NCI-H524 treated with DMSO at 0.1 percent for 48 hours (cell line): Measurements from ENCODE around the gene NPHP4.

ENCODE experiments used
- DNase-seq: peaks from one replicate; lab custom pipeline; 2025; lab: John Stamatoyannopoulos, UW

The NPHP4 gene

DNA sequence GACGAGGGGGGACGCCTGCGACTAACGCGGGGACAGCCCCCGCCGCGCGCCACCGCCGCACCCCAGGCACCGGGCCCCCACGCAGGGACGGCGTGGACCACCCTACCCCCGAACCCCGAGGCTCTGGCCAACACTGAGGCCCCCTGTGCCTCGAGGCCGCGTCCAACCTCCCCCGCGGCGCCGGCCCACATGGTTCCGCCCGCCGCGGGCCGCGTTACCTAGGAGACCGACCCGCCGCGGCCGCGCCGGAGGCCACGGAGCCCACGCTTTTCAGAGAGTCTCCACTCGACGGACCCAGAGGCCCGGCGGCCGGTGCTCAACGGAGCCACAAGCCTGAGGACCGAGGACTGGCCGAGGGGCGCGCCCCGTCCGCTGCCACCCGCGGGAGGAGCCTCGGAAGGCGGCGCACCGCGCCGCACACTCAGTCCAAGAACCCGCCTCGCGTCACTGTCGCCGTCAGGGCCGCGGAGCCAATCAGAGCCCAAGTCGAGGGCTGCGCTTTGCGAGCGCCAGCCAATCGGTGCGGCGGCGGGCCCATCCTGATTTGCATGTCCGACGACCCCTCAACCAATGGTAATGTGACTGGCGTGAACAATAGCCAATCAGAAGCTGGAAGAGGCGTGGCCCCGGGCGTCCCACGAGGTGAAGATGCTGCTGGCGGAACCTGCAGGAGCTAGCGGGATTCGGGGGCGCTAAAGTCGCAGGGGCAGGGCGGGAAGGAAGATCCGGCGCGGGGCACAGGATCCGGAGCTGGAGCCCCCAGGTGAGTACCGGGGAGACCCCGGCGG lies at the start of gene NPHP4:
Gene NPHP4 (minus strand): TSS at position 400 of the 788 bp plus-strand sequence. CDS start 6,136 bp downstream, outside the sequence.
- DNase-seq, result peak; percentile 91

- no peak for DNase-seq
Measured at GRCh38 chr1:6041432-6042062, 49.3 kb upstream of the NPHP4 start.

GRCh38 chr1:6040861-6041415 lies 48.7 kb upstream of the NPHP4 start:
- DNase-seq, result no peak

DNA sequence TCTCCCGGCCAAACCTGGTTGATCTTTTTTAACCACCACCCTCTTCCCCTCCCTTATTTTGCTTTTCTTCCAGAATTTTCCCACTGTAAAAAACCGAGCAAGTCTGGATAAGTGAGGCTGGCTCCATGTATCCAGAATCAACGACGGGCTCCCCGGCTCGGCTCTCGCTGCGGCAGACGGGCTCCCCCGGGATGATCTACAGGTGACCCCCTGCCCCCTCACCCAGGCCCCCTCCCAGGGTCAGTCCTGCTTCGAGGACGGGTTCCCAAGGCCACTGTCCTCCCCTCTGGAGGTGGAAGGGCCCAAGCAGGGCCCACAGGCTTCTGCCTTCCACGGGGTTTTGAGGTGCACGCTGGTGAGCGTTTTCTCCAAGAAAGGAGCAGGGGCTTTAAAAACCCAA lies 48.2 kb upstream of the NPHP4 start:
- DNase-seq, result no peak

DNA sequence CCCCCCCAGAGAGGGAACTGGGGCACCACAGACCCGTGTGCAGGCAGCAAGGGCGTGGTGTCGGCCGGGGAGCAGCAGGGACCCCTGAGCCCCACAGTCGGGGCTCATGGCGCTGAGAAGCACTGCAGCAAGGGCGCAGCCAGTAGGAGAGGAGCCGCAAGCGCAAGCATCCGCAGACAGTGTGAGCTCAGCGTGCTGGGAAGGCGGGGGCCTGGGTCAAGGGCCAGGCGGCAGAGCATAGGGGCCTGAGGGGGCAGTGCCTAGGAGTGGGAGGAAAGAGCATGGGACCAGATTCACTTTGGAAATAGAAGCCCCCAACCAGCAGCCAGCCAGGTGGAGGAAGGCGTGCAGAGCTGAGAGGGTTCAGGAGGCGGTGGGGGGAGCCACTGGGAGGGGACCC lies 46.8 kb upstream of the NPHP4 start:
- no peak for DNase-seq

GRCh38 chr1:6038603-6039002 lies 46.4 kb upstream of the NPHP4 start:
- DNase-seq, result no peak

DNA sequence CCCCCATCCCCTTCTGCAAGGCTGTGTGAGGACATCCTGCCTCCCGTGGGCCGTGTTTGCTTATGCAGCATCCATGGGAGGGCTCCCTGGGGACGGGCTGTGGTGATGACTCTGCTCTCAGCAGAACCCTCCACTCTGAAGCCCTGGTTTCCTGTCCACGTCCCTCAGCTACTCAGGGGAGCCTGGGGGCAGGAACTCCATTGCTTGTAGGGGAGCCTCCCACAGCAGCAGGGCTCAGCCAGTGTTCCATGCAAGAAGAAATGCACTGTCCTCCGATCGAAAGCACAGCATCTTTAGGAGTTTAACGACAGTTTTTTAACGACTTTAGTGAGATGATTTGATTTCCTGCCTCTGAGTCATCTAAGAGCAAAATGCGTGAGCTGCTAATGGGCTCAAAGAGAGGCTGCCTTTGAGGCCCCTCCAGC lies 45.1 kb upstream of the NPHP4 start:
- no peak for DNase-seq

DNA sequence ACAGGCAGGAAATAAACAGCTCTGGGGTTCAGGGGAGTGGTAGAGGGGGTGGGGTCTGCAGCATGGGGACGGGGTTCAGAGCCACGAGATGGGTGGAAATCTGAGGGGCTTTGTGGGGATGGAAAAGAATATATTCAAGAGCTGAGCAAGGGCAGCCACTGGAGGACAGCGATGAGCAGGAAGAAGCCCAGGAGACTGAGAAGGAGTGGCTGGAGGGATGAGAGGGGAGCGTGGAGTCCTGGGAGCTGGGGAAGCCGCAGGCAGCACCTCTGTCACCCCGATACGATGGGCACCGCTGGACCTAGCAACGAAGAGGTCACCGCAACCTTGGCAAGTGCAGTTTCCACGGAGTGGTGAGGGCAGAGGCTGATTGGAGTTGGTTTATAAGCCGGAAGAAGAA lies 43.5 kb upstream of the NPHP4 start:
- DNase-seq, result no peak

DNA sequence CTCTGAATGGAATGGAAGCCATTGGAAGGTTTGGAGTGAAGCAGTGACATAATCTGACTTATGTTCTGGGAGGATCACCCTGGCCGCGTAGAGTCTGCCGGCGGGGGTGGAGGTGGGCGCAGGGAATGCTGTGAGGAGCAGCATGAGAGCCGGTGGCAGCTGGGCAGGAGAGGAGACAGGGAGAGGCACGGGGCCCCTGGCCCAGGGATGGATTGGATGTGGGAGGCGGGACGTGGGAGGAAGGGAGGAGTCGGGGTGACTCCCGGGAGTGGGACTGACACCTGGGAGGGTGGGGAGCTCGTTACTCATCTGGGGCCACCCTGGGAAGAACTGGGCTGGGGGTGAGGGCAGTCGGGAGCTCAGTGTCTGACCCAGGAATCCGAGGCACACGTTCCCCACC lies 43.1 kb upstream of the NPHP4 start:
- DNase-seq, result no peak

GRCh38 chr1:6034750-6035096 lies 42.5 kb upstream of the NPHP4 start:
- DNase-seq, result no peak

DNA sequence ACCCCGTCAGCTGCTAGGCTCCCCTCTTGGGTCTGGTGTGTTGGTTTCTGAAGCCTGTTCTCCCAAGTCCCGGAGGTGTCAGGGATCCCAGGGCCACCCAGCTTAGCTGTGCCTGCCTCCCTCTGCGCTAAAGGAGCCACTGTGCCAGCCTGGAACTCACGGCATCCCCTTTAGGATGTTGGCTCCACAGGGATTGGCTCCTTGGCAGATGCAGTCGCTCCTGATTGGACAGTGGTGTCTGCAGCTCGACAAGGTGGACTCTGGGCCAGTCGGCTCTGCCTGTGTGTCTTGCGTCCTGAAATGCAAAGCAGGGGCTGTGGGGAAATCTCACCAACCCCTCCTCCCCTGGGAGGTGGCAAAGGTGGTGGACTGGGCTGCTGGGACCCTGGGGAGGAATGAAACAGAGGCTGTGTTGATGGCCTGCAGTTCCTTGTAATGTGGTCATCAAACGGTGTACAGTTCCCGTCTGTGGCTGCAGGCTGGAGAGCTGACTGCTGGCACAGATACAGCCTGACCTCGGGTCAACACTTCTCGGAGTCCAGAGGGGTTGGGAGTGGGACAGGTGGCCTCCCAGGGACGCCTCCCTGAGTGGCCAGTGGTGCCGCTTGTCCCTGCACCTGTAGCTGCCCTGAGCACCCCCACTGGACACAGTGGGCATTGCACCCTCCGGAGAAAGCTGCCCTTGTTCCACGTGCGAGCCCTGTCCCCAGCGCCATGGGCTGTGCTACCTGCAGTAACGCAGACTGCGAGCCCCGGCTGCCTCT lies 41.9 kb upstream of the NPHP4 start:
- DNase-seq, result peak; percentile 20

- DNase-seq, result no peak
Measured at GRCh38 chr1:6033124-6033523, 40.9 kb upstream of the NPHP4 start.

DNA sequence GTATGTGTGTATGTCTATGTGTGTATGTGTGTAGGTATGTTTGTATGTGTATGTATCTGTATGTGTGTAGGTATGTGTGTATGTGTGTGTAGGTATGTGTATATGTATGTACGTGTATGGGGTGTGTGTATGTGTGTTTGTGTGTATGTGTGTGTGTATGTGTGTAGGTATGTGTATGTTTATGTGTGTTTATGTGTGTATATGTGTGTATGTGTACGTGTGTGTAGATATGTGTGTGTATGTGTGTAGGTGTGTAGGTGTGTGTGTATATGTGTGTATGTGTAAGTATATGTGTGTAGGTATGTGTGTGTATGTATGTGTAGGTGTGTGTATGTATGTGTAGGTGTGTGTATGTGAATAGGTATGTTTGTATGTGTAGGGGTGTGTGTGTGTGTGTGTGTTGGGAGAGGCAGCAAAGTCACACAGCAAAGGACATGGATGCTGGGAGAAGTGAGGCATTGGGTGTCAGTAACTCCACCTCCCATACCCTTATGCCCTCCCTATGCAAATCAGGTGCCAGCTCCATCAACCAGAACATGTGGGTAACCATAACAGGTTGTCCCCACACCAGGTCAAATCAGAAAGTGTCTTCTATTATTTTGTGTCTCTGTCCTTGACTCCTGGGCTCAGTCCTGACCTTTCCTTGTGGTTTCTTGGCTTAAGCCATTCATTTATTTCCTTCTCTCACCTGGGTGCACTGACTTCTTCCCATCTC lies 38.5 kb upstream of the NPHP4 start:
- no peak for DNase-seq

DNA sequence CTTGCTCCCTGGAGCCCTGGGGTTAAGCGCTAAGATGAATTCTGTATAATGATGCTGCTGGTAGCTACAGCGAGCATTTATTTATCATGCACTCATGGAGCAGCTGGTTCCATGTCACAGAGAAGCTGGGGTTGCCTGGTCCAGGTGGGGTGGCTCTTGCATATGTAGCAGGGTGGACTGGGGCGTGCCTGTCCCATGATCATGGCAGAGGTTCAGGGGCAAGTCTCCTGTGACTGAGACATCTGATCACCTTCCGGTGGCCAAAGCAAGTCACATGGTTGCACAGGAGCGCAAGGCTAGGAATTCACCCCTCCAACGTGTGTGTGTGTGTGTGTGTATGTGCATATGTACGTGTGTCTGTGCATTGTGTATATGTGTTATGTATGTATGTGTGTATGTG lies 37.9 kb upstream of the NPHP4 start:
- DNase-seq, result no peak

DNA sequence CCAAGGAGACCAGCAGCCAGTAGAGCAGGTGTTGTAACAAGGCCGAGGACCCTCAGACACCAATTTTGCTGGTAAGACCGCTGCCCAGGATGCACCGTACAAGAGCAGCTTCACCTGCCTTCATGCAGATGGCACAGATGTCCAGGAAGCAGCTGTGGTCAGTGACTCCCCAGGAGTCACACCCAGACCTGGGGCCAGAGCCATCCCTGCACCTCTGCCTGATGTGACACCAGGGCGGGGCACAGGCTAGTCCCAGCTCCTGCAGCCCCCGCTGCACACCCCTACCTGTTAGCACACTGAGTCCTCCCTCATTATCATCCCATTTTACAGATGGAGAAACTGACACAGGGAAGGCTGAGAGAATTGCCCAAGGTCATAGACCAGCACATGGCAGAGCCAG lies 37.1 kb upstream of the NPHP4 start:
- DNase-seq, result no peak

DNA sequence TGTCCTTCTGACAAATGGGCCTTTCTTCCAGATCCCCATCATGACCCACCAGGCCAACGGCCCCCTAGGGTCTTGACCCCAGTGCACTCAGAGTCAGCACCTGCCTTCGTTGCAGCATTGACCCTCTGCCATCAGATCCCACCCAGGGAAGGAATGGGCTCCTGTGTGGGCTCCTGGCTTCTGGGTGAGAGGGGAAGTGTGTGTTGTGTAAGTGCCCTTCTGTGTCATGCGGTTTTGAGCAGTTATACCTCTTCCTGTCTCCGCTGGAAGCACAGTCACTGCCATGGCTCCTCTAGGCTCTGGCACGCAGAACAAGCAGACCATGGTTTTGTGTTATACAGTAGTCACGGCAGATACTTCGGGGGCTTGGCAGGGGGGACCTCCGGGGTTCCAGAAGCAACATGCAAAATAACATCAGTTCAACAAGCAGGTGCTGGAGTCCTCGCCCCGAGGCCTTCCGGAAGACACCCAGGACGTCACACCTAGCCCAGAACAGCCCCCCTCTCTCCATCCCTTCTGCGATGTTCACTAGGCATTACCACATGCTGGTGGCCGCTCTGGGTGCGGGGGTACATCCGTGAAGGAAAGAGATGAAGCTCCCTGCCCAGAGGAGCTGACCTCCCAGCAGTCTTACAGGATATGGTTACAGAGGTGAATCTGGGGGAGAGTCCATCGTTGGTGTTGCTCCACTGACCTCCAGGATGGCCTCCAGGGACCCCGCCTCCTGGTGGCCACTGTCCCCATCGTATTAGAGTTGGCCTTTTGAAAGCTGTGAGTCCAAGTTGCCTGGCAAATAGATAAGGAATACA lies 36.0 kb upstream of the NPHP4 start:
- no peak for DNase-seq

DNA sequence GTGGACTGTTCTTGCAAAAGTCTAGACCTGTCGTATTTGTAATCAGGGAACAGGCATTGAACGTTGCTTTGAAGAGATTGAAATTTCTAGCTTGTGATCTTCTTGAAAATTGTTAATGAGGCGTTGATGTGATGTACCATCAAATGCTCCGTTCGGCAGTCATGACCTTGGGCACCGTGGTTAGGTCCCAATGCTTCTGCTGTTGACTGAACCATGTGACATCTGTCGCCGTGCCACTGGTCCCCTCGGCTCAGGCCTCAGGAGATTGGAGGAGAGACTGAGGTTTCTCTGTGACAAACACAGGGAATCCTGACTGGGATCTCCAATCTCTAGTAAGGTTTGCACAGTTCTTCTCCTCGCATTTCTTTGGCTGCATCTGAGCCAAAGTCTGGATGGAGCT lies 35.4 kb upstream of the NPHP4 start:
- no peak for DNase-seq

- peak; percentile 36 for DNase-seq
Measured at GRCh38 chr1:6026095-6026809, 34.0 kb upstream of the NPHP4 start.

GRCh38 chr1:6025269-6026094 lies 33.3 kb upstream of the NPHP4 start:
- no peak for DNase-seq

DNA sequence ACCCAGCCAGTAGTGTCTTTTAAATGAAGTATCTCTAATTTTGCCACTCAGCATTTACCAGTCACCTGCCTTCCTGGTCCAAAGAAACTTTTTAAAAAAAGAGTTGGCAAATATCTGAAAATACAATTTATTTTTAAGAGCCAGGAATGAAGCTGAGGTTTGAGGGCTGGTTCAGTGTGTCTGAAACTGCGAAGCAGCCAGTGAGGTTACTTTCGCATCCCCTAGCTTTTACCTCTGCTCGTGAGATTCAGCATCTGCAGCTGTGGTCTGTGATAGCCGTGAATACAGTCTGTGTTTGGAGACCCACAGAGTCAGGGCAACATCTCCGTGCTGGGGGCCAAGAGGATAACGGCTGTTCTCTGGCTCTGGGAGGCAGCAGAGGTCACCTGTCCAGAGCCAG lies 32.2 kb upstream of the NPHP4 start:
- no peak for DNase-seq
